Fibroblast of the aortic adventitia (primary cell): Measurements from ENCODE around the gene PDHX. TPM values are rescaled to one million over a fixed set of nuclear protein-coding genes. Genes with fewer than 3 reads are reported as not detected.

Experiments
- DNase-seq: peaks from one replicate; pipeline ENCODE4 v3.0.0-alpha.2; 2010; ENCODE audit warnings: low read depth
- H3K4me3 ChIP-seq: 2 replicates; pipeline ENCODE4 v1.5.1; 2011; ENCODE audit warnings: low read depth, mild to moderate bottlenecking, control low read depth, low read length, moderate library complexity
- total RNA-seq: library from RNA; depleted of rRNA; stranded (reverse); fragments of >200 nt; gene quantifications from 2 replicates; pipeline ENCODE4 v1.2.3, GENCODE V29; 2012; ENCODE audit warnings: low replicate concordance
- TF ChIP-seq, protein P1 (sequence below): IDR thresholded peaks from 2 replicates; pipeline ENCODE4 v1.5.1; 2011; ENCODE audit warnings: mild to moderate bottlenecking, low read length, control low read depth, inconsistent platforms; ENCODE audit not compliant: insufficient read depth

The PDHX gene
- total RNA-seq: 36.6 and 41.8 TPM in 2 replicates

DNA sequence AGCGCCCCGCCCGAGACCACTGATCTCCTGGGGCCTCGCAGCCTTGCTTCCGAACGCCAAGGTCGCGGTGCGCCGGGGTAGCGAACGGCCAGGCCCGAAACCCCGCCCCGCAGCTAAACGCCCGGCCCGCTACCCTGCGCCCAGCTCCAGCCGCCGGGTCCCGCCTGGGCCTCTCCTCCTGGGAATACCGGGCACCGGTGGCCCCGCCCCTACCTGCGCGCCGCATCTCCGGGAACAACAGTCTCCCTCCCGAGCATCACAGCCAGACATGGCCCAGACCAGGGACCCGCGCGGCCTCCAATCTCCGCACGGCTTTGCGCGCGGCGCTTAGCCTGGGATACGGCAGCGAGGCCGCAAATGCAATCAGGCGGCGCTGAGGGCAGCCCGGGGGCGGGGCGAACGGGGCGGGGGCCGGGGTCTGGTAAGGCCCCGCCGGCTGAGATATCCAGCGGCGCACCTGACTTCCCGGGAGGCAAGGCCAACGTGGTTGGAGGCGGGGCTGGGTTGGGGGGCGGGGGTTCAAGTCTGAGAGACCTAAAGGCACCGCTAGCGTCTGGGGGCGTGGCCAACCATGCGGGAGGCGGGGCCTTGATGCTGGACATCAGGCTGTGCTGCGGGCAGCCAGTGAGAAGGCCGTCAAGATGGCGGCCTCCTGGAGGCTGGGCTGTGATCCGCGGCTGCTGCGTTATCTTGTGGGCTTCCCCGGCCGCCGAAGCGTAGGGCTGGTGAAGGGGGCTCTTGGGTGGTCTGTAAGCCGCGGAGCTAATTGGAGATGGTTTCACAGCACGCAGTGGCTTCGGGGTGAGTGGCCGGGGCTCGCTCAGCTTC, at the start of gene PDHX, which contains the start of gene APIP:
Gene PDHX, plus strand, starts transcription at position 604 of the 828 bp plus-strand sequence. Its CDS starts 38 bp downstream, at position 642.
Gene APIP, minus strand, starts transcription at position 365 of the 828 bp plus-strand sequence. Its CDS starts 95 bp downstream, at position 270.
- H3K4me3 ChIP-seq: peak within 1 kb of the TSS; percentile 96
- peak; percentile 97 for DNase-seq
- TF ChIP-seq, protein P1, sequence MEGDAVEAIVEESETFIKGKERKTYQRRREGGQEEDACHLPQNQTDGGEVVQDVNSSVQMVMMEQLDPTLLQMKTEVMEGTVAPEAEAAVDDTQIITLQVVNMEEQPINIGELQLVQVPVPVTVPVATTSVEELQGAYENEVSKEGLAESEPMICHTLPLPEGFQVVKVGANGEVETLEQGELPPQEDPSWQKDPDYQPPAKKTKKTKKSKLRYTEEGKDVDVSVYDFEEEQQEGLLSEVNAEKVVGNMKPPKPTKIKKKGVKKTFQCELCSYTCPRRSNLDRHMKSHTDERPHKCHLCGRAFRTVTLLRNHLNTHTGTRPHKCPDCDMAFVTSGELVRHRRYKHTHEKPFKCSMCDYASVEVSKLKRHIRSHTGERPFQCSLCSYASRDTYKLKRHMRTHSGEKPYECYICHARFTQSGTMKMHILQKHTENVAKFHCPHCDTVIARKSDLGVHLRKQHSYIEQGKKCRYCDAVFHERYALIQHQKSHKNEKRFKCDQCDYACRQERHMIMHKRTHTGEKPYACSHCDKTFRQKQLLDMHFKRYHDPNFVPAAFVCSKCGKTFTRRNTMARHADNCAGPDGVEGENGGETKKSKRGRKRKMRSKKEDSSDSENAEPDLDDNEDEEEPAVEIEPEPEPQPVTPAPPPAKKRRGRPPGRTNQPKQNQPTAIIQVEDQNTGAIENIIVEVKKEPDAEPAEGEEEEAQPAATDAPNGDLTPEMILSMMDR: no peak

DNA sequence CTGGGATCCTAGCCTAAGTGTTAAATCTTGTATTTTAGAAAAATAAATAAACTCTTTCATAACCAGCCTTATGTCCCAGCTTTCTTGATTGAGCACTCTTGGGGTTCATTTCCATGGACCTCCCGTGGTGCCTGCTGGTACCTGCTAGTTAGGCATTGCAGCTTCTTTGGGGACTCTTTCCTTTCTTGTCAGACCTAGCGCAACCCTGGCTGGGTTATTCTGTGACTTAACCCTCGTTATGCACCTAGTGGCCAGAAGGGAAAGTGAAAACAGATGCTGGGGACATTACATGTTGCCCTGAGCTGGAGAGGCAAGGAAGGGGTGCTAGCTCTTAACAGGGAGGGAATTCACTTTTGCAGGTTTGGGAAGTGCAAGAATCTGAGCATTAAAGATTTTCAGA, 47.0 kb upstream of the PDHX start:
- TF ChIP-seq, protein P1: peak; percentile 22
- no peak for DNase-seq
- no peak overlapping the region for H3K4me3 ChIP-seq

DNA sequence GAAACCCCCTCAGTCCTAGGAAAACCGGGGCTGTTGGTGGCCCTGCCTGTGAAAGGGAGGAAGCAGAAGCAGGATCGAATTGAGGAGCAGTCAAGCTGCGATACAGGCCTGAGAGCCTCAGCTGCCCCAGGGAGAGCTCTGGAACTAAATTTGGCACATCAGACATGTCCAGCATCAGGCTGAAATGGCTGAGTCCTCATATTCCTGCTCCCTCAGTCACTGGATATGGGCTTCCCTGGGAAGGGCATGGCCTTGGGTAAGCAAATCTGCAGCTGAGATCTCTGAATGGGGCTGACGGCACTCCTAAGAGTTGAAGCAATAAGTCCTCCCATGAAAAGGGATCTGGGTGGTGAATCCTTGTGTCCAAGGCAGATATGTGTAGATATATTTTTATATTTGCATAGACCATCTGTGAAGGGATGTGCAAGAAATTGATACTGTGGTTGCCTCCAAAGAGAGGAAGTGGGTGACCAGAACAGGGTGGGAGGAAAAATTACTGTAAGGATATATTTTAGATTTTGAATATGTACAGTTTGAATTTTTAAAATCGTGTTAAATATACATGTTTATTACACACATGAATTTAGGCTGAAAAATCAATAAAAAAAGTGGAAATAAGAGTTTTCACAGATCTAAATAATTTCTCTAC, 45.7 kb upstream of the PDHX start:
- TF ChIP-seq, protein P1: no peak

GRCh38 chr11:34874202-34874601, 42.2 kb upstream of the PDHX start:
- H3K4me3 ChIP-seq: no peak overlapping the region
- DNase-seq: no peak
- TF ChIP-seq, protein P1: no peak

More for the DNA sequence above, 45.7 kb upstream of the PDHX start:
- H3K4me3 ChIP-seq: no peak overlapping the region
- DNase-seq: no peak

GRCh38 chr11:34877375-34877975, 38.9 kb upstream of the PDHX start:
- TF ChIP-seq, protein P1: no peak
- no peak overlapping the region for H3K4me3 ChIP-seq
- no peak for DNase-seq

GRCh38 chr11:34881900-34882299, 34.5 kb upstream of the PDHX start:
- no peak for DNase-seq
- TF ChIP-seq, protein P1: no peak
- H3K4me3 ChIP-seq: no peak overlapping the region
